Thyroid gland (tissue), 4 donors: ENCODE data around the gene PLEKHF1. TPM values are rescaled to one million over a fixed set of nuclear protein-coding genes. Genes with fewer than 3 reads are reported as not detected.

Experiments used
- DNase-seq, 2 donors: peaks; one replicate each; pipeline ENCODE4 v3.0.0-alpha.2; 2019
- H3K27ac ChIP-seq, 3 donors: fragments of 200-600 bp; sonication (generic); 1 replicate in 2 of 3; 2 replicates in 1 of 3; pipeline ENCODE4 v1.5.1; 2016 to 2019; ENCODE audit warnings: mild to moderate bottlenecking in 1 of 3, moderate library complexity in 1 of 3
- H3K27me3 ChIP-seq: fragments of 200-600 bp; sonication (generic); one replicate; pipeline ENCODE4 v1.5.1; 2019
- H3K36me3 ChIP-seq, 2 donors: fragments of 200-600 bp; sonication (generic); one replicate each; pipeline ENCODE4 v1.5.1; 2016 to 2019
- H3K4me1 ChIP-seq, 2 donors: fragments of 200-600 bp; sonication (generic); one replicate each; pipeline ENCODE4 v1.5.1; 2017 to 2019
- H3K4me3 ChIP-seq, 3 donors: fragments of 200-600 bp; sonication (generic); replicated peaks in 1 of 3; 1 replicate in 2 of 3; 2 replicates in 1 of 3; pipeline ENCODE4 v1.5.1; 2016; ENCODE audit warnings: mild to moderate bottlenecking in 1 of 3
- H3K9me3 ChIP-seq: fragments of 200-600 bp; sonication (generic); one replicate; pipeline ENCODE4 v1.5.1; 2017
- CTCF ChIP-seq, 6 experiments: fragments of 200-600 bp in 3 of 6; fragments of 450-650 bp in 3 of 6; sonication (generic) in 3 of 6; IDR thresholded peaks; one replicate each; pipeline ENCODE4 v1.5.1; 2016 to 2019; ENCODE audit warnings: antibody characterized with exemption in 6 of 6, mild to moderate bottlenecking in 2 of 6, inconsistent platforms in 1 of 6, moderate library complexity in 1 of 6
- POLR2A ChIP-seq, 2 donors: fragments of 450-650 bp; IDR thresholded peaks; one replicate each; pipeline ENCODE4 v1.6.1; 2017; ENCODE audit warnings: antibody characterized with exemption in 2 of 2, mild to moderate bottlenecking in 2 of 2, moderate library complexity in 1 of 2
- WGBS, 2 donors: methylation state at CpG; one replicate each; pipeline ENCODE4 v1.1.5; 2017; 5-methylcytosine and 5-hydroxymethylcytosine counted together
- intact Hi-C: fragments of 100-400 bp; cut with DNase I; formaldehyde crosslinking; loops from one replicate; pipeline ENCODE4 v1.15.1; 2023
- total RNA-seq, 4 donors: library from RNA; depleted of rRNA; stranded (reverse); fragments of >200 nt; gene quantifications; one replicate each; pipeline ENCODE4 v1.2.3, GENCODE V29; 2016

PLEKHF1 gene, protein sequence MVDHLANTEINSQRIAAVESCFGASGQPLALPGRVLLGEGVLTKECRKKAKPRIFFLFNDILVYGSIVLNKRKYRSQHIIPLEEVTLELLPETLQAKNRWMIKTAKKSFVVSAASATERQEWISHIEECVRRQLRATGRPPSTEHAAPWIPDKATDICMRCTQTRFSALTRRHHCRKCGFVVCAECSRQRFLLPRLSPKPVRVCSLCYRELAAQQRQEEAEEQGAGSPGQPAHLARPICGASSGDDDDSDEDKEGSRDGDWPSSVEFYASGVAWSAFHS
- 10 to 100 TPM; 12.1 to 20.3 (median 16.5) TPM for total RNA-seq

- 0% methylated on average over 7 of the region's 75 CpGs; no CpG with 5 or more reads in 1 of the 2 donors for WGBS, 2 donors
Measured at GRCh38 chr19:29665215-29665825, at the start of gene PLEKHF1. Gene PLEKHF1, plus strand, starts transcription at chr19:29665461. Its CDS starts 8,379 bp downstream, at chr19:29673840.

DNA sequence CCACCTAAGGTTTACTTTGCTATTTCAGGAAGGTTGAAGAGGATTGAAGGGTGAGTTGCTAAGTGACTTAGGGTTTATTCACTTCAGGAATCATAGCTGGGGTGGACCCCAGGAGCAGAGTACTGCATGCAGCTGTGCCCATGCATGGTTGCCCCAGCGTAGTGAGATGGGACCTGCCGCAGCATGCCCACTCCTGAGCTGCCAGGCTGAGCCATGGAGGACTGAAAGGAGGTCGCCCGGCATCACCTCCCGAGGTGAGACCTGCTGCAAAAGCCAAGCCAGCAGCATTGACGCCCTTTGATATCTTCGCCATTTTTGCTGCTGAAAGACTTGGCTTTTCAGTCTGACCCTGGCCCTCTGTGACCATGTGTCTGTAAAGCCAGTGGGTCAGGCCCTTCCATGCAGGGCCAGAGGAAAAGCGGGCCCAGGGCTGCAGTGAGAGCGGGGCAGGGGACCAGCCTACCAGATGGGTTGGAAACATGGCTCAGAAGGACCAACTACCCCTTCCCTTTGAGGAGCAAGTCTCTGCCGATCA, 49.3 kb upstream of the PLEKHF1 start:
- H3K36me3 ChIP-seq, result peaks cover 28 to 44% of the 10 kb centered on the region in 2 donors
- H3K27me3 ChIP-seq, result no peaks in the 10 kb centered on the region
- no peaks in the 10 kb centered on the region for H3K4me1 ChIP-seq
- 90 to 94% methylated on average over 9 to 10 of the region's 10 CpGs for WGBS, 2 donors
- intact Hi-C loops, result loop anchor here (5.0 kb wide), 1 partner anchor 41 kb away; no protein-coding TSS in a partner anchor
- TF ChIP-seq POLR2A (IDR thresholded peaks at IDR 0.05) (no peak), CTCF (IDR thresholded peaks at IDR 0.05) (no peak)
- no peaks in the 10 kb centered on the region for H3K9me3 ChIP-seq
- no peak overlapping the region for H3K4me3 ChIP-seq
- DNase-seq, result no peak
- no peak overlapping the region for H3K27ac ChIP-seq

More at GRCh38 chr19:29665215-29665825, at the start of gene PLEKHF1:
- Histone ChIP-seq H3K36me3 (no peaks in the 10 kb centered on the region), H3K27me3 (no peaks in the 10 kb centered on the region), H3K27ac (peak within 1 kb of the TSS; percentile 64 to 81 (median 66)), H3K4me1 (peaks cover 26 to 60% of the 10 kb centered on the region in 2 donors), H3K4me3 (peak within 1 kb of the TSS; percentile 30 to 93 (median 87)), H3K9me3 (no peaks in the 10 kb centered on the region)
- peak; percentile 89 to 90 for DNase-seq
- intact Hi-C loops, result loop anchor here (10.0 kb wide), 1 partner anchor 49 kb away; the partner anchor contains the start of gene C19orf12
- peak in 1 of 2 donors; percentile 60 for TF ChIP-seq POLR2A (IDR thresholded peaks at IDR 0.05)
- TF ChIP-seq CTCF (IDR thresholded peaks at IDR 0.05), result no peak

- H3K36me3 ChIP-seq, result peaks cover 25 to 42% of the 10 kb centered on the region in 2 donors
- no peaks in the 10 kb centered on the region for H3K4me1 ChIP-seq
- DNase-seq, result no peak
- no peak overlapping the region for H3K4me3 ChIP-seq
- no peak for TF ChIP-seq CTCF (IDR thresholded peaks at IDR 0.05)
- TF ChIP-seq POLR2A (IDR thresholded peaks at IDR 0.05), result no peak
- 90 to 94% methylated on average over 14 to 15 of the region's 16 CpGs for WGBS, 2 donors
- H3K9me3 ChIP-seq, result no peaks in the 10 kb centered on the region
- H3K27ac ChIP-seq, result no peak overlapping the region
- no peaks in the 10 kb centered on the region for H3K27me3 ChIP-seq
- intact Hi-C loops, result loop anchor here (5.0 kb wide), 1 partner anchor 41 kb away; no protein-coding TSS in a partner anchor
Measured at GRCh38 chr19:29616541-29616940, 48.7 kb upstream of the PLEKHF1 start.

DNA sequence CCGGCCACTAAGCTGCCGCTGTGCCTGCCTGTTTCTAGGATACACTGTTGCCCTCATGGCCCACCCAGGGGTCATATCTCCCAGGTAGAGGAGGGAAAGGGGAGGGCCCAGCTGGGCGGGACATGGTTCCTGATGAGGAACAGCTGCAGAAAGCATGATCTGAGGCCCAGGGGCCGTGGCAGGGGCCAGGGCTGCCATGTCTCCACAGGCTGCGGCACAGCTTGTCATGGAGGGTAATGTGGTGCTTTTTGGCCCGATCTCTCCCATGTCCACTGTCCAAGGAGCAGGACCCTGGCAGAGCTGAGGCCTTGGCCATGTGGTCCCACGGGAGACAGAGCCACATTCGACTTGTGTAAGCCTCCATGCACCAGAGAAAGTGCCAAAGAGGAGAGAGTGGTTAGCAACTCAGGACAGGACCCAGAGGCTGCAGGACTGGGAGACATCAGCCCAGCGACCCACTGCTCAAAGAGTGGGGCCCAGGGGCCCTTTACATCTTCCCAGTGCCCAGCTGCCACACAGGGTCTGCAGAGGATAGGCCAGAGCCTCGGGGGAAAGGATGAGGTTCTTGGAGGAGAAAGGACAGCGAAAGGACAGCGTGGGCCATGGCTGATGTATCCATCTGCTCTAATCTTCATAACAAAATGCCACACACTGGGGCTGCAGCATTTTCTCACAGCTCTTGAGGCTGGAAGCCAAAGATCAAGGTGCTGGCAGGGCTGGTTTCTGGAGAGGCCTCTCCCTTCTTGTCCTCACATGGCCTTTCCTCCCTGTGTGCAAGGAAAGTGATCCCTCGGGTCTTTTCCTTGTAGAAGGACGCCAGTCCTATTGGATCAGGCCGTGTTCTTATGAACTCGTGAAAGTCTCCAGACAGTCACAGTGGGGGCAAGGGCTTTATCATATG, 47.6 kb upstream of the PLEKHF1 start:
- Histone ChIP-seq H3K36me3 (peaks cover 15 to 32% of the 10 kb centered on the region in 2 donors), H3K4me1 (no peaks in the 10 kb centered on the region), H3K27me3 (no peaks in the 10 kb centered on the region), H3K27ac (no peak overlapping the region), H3K9me3 (no peaks in the 10 kb centered on the region), H3K4me3 (no peak overlapping the region)
- no peak for DNase-seq
- intact Hi-C loops, result loop anchor here (5.0 kb wide), 1 partner anchor 40 kb away; no protein-coding TSS in a partner anchor
- 83 to 89% methylated on average over 11 to 16 of the region's 16 CpGs for WGBS, 2 donors
- TF ChIP-seq POLR2A (IDR thresholded peaks at IDR 0.05), result no peak
- no peak for TF ChIP-seq CTCF (IDR thresholded peaks at IDR 0.05)
